GM12891 (cell line): Measurements from ENCODE around the gene CYP2A6.

Experiments
- DNase-seq: peaks from one replicate; pipeline ENCODE4 v3.0.0; 2011; ENCODE audit warnings: low spot score; ENCODE audit not compliant: insufficient read length
- FAIRE-seq: peaks from 2 replicates; lab custom pipeline; 2011; peaks lifted over from hg19 to GRCh38; lab: Jason Lieb, UNC
- PAX5 ChIP-seq: IDR thresholded peaks from 2 replicates; pipeline ENCODE4 v1.6.1; 2011; ENCODE audit warnings: low read length, moderate library complexity, mild to moderate bottlenecking; ENCODE audit not compliant: insufficient read depth, severe bottlenecking
- POLR2A ChIP-seq: IDR thresholded peaks from 2 replicates; pipeline ENCODE4 v1.6.1; 2011; ENCODE audit warnings: low read depth, low read length, control low read depth
- POLR2AphosphoS5 ChIP-seq: IDR thresholded peaks from 2 replicates; pipeline ENCODE4 v1.6.1; 2011; ENCODE audit warnings: low read depth, low read length, control low read depth
- POU2F2 ChIP-seq: IDR thresholded peaks from 2 replicates; pipeline ENCODE4 v1.6.1; 2011; ENCODE audit warnings: low read depth, mild to moderate bottlenecking, control low read depth, low read length, moderate library complexity
- SPI1 ChIP-seq: IDR thresholded peaks from 2 replicates; pipeline ENCODE4 v1.6.1; 2011; ENCODE audit warnings: low read depth, low read length, control low read depth
- TAF1 ChIP-seq: IDR thresholded peaks from 2 replicates; pipeline ENCODE4 v1.6.1; 2011; ENCODE audit warnings: low read depth, low read length, control low read depth

Gene CYP2A6

GRCh38 chr19:40803170-40803856, 46.9 kb downstream of the CYP2A6 start:
- TF ChIP-seq POLR2AphosphoS5 (no peak), TAF1 (no peak), SPI1 (no peak), POLR2A (no peak), PAX5 (no peak), POU2F2 (no peak)
- DNase-seq (no peak), FAIRE-seq (no peak)

DNA sequence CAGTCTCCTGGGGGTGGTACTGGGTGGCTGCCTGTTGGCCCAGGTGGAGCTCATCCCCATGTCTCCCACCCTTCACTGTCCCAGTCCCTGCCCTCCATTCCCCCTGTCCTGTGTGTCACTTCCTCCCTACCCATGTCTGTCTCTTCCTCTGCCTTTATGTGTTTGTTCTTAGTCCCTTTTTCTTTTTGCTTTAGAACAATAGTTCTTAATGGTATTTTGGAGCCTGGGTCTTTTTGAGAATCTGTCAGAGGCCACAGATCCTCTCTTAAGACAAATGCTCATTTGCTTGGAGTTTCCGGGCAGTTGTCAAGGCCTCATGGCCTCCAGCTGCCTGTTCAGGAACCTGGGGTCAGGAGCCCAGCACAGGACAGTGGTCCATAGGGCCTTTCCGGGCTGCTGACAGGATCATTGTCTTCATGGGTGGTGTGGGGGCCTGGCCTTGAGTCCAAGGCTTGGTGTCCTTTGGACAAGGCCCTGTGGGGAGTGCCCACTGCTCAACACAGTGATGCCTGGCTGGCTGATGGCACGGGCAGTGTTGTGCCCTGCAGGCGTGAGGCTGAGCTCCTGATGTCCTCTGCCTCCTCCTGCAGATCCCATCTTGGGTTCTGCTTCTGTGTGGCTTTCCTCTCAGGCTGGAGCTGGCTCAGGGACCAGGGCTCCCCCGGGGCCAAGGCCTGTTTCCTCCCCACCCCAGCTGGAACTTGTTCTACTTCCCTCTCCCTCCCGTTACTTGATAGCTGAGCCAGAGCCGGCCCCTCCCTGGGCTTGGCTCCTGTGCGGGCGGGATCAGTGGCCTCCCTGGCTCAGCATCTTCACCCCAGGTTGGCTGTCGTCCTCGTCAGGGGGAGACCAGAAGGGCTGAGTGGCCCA, 47.7 kb downstream of the CYP2A6 start:
- TF ChIP-seq SPI1 (0 out of 2 replicates have a peak, but pooled peaks have one; percentile 48), POU2F2 (no peak), POLR2AphosphoS5 (peak; percentile 26; the same call in 1 of the 2 replicates), PAX5 (no peak)
- FAIRE-seq (no peak), DNase-seq (no peak)

DNA sequence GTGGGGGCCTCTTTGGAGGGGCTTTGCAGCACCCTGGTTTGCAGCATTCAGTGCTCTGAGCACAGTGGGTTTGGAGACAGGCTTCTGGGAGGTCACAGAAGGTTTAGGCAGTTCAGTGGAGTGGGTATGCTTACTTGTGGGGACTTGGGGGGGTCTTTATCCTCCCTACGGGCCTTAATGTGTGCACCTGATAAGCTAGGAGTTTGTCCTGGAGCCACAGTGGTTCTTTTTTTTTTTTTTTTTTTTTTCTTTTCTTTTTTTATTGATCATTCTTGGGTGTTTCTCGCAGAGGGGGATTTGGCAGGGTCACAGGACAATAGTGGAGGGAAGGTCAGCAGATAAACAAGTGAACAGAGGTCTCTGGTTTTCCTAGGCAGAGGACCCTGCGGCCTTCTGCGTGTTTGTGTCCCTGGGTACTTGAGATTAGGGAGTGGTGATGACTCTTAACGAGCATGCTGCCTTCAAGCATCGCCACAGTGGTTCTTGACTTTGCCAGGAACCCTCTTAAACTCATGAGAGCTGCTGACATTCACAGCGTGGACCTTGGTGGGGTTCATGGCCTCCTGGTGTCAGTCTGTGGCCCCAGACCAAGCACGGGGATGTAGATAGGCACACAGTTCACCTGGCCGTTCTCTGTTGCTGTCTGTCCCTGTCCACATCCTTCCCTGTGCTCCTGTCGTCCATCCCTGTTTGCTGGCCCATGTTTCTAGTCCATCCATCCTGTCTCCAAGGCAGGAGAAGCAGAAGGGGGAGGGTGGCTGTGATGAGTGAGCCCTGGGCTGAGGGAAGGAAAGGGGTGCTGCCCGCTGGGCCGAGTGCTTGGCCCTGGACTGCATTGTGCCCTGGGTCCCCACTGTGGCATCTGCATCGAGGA, 48.6 kb downstream of the CYP2A6 start:
- no peak for FAIRE-seq
- TF ChIP-seq POU2F2 (no peak), POLR2A (no peak), PAX5 (no peak), SPI1 (no peak), TAF1 (no peak), POLR2AphosphoS5 (no peak)
- no peak for DNase-seq

DNA sequence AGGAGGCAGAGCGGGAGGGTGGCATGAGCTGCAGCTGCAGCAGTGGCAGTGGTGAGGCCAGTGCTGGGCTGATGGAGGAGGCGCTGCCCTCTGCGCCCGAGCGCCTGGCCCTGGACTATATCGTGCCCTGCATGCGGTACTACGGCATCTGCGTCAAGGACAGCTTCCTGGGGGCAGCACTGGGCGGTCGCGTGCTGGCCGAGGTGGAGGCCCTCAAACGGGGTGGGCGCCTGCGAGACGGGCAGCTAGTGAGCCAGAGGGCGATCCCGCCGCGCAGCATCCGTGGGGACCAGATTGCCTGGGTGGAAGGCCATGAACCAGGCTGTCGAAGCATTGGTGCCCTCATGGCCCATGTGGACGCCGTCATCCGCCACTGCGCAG, 49.3 kb downstream of the CYP2A6 start:
- TF ChIP-seq TAF1 (no peak), SPI1 (no peak)
- no peak for FAIRE-seq
- DNase-seq, result no peak

DNA sequence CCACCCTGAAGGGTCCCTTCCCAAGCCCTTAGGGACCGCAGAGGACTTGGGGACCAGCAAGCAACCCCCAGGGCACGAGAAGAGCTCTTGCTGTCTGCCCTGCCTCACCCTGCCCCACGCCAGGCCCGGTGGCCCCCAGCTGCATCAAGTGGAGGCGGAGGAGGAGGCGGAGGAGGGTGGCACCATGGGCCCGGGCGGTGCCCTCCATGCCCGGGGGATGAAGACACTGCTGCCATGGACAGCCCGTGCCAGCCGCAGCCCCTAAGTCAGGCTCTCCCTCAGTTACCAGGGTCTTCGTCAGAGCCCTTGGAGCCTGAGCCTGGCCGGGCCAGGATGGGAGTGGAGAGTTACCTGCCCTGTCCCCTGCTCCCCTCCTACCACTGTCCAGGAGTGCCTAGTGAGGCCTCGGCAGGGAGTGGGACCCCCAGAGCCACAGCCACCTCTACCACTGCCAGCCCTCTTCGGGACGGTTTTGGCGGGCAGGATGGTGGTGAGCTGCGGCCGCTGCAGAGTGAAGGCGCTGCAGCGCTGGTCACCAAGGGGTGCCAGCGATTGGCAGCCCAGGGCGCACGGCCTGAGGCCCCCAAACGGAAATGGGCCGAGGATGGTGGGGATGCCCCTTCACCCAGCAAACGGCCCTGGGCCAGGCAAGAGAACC, 49.8 kb downstream of the CYP2A6 start:
- DNase-seq (no peak), FAIRE-seq (no peak)
- TF ChIP-seq SPI1, result no peak
- no peak for TF ChIP-seq PAX5
- TF ChIP-seq TAF1, result no peak
- no peak for TF ChIP-seq POLR2A
- no peak for TF ChIP-seq POLR2AphosphoS5
- no peak for TF ChIP-seq POU2F2

DNA sequence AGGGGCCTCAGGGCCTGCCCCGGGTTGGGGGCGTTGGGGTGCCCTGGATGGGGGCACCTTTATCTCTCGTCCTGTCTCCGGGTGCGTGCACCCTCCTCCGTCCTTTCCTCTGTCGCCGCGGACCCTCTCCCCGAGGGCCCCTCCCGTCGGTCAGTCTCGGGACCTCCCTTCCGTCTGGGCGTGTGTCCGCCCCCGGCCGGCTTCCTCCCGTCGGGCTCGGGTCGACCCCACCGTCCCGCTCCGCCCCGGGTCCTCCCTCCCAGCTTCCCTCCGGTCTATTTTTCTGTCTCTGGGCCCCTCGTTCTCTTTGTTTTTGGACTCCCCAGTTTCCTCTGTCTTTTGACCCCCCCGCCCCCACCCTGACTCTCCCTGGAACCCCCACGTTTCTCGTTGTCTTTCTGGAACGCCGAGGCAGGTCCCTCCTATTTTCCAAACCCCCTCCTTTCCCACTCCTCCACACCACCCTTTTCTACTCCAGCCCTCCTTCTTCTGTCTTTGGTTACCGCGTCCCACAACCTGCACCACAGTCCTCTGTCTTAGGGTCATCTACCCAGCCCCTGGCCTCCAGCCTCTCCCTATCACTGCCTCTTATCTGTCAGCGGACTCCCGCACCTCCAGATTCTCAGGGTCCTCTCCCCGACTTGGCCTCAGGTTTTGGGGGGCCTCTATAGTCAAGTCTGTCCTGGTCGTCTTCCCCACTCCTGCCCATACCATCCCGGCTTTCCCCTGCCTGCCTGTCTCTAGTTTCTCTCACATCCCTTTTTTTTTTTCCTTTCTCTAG, 50.5 kb downstream of the CYP2A6 start:
- DNase-seq, result no peak
- peak; percentile 69 for FAIRE-seq
- TF ChIP-seq POU2F2 (no peak), PAX5 (no peak), POLR2A (peak; percentile 56; the same call in 1 of the 2 replicates), POLR2AphosphoS5 (peak; percentile 61; the same call in 1 of the 2 replicates), SPI1 (0 out of 2 replicates have a peak, but pooled peaks have one; percentile 2), TAF1 (no peak)

GRCh38 chr19:40798683-40799557, 51.3 kb downstream of the CYP2A6 start, which contains the start of gene EGLN2:
TSS of gene EGLN2 (plus strand) at chr19:40799191. CDS start at chr19:40800573, 1,382 bp downstream.
- FAIRE-seq, result peak; percentile 99

More at GRCh38 chr19:40798683-40799557, 51.3 kb downstream of the CYP2A6 start, which contains the start of gene EGLN2:
- DNase-seq, result peak; percentile 88
- TF ChIP-seq POU2F2 (peak; percentile 85), SPI1 (0 out of 2 replicates have a peak, but pooled peaks have one; percentile 28), PAX5 (no peak)
